ENCODE measurements around the gene TMEM179. TPM values are rescaled to one million over a fixed set of nuclear protein-coding genes. Genes with fewer than 3 reads are reported as not detected.
"Not testable (repeated sequence)": the region's sequence is repeated elsewhere in the genome, so short reads cannot be mapped to it uniquely, and the experiment has no call there.

Gene TMEM179
- polyA plus RNA-seq, 1 donor (not counting 4 experiments of a cell fraction or from before 2014, with no cell fraction given) = not detected

GRCh38 chr14:104638190-104638589 is 33.6 kb upstream of the TMEM179 start:
- DNase-seq (ENCODE audit: low read depth, low spot score) = no peak
- H3K27me3 ChIP-seq (ENCODE audit: control insufficient read depth, extremely low read depth, insufficient read depth, low read length) = peaks cover 18% of the 10 kb centered on the region

GRCh38 chr14:104637546-104638003 is 33.0 kb upstream of the TMEM179 start:
- no peak for DNase-seq (ENCODE audit: low read depth, low spot score)
- H3K36me3 ChIP-seq (ENCODE audit: control insufficient read depth in 2 of 2, extremely low read depth in 1 of 2, insufficient read depth in 2 of 2, low read length in 2 of 2) = no peaks in the 10 kb centered on the region
- no peaks in the 10 kb centered on the region for H3K79me2 ChIP-seq (ENCODE audit: control insufficient read depth, insufficient read depth, low read length)
- no peak overlapping the region for H3K4me2 ChIP-seq (ENCODE audit: control insufficient read depth, extremely low read depth, insufficient read depth, low read depth, low read length)
- H3K9me3 ChIP-seq (ENCODE audit: control insufficient read depth, low read depth, low read length) = no peaks in the 10 kb centered on the region
- H3K4me3 ChIP-seq (ENCODE audit: control insufficient read depth in 2 of 3, extremely low read depth in 1 of 3, insufficient read depth in 2 of 3, low read depth in 1 of 3, low read length in 3 of 3) = no peak overlapping the region
- no peak overlapping the region for H3K9ac ChIP-seq (ENCODE audit: control insufficient read depth, extremely low read depth, insufficient read depth, low read length)
- no peak for TF ChIP-seq EZH2 (IDR thresholded peaks at IDR 0.05; ENCODE audit: low read length)
- no peak for TF ChIP-seq CTCF (optimal IDR thresholded peaks at IDR 0.05 in 1 of 3, IDR thresholded peaks at IDR 0.05 in 1 of 3, conservative IDR thresholded peaks at IDR 0.05 in 1 of 3; ENCODE audit: extremely low read depth in 1 of 3, insufficient read depth in 2 of 3, low read length in 3 of 3)
- no peaks in the 10 kb centered on the region for H4K20me1 ChIP-seq (ENCODE audit: control insufficient read depth, extremely low read depth, insufficient read depth, low read length)
- H3K9me1 ChIP-seq (ENCODE audit: control insufficient read depth, extremely low read depth, insufficient read depth, low read length) = no peaks in the 10 kb centered on the region
- H3K27me3 ChIP-seq (ENCODE audit: control insufficient read depth, extremely low read depth, insufficient read depth, low read length) = peaks cover 24% of the 10 kb centered on the region
- no peak overlapping the region for H3K27ac ChIP-seq (ENCODE audit: control insufficient read depth, insufficient read depth, low read length)
- FAIRE-seq = no peak
- H3K4me1 ChIP-seq (ENCODE audit: control insufficient read depth, extremely low read depth, insufficient read depth, low read length) = no peaks in the 10 kb centered on the region
- dilution Hi-C loops (cut with MboI; ENCODE audit: extremely low pct_ligation_motif_present, low sequenced_read_pairs) = no loop called here
- no peak overlapping the region for H2AFZ ChIP-seq (ENCODE audit: control insufficient read depth, low read length)

More at GRCh38 chr14:104638190-104638589, 33.6 kb upstream of the TMEM179 start:
- Histone ChIP-seq H3K9me3 (ENCODE audit: control insufficient read depth, low read depth, low read length) (no peaks in the 10 kb centered on the region), H3K9me1 (ENCODE audit: control insufficient read depth, extremely low read depth, insufficient read depth, low read length) (no peaks in the 10 kb centered on the region), H3K4me3 (ENCODE audit: control insufficient read depth in 2 of 3, extremely low read depth in 1 of 3, insufficient read depth in 2 of 3, low read depth in 1 of 3, low read length in 3 of 3) (no peak overlapping the region), H3K9ac (ENCODE audit: control insufficient read depth, extremely low read depth, insufficient read depth, low read length) (no peak overlapping the region), H2AFZ (ENCODE audit: control insufficient read depth, low read length) (no peak overlapping the region), H3K79me2 (ENCODE audit: control insufficient read depth, insufficient read depth, low read length) (no peaks in the 10 kb centered on the region), H3K36me3 (ENCODE audit: control insufficient read depth in 2 of 2, extremely low read depth in 1 of 2, insufficient read depth in 2 of 2, low read length in 2 of 2) (no peaks in the 10 kb centered on the region), H3K4me2 (ENCODE audit: control insufficient read depth, extremely low read depth, insufficient read depth, low read depth, low read length) (no peak overlapping the region), H4K20me1 (ENCODE audit: control insufficient read depth, extremely low read depth, insufficient read depth, low read length) (no peaks in the 10 kb centered on the region), H3K4me1 (ENCODE audit: control insufficient read depth, extremely low read depth, insufficient read depth, low read length) (no peaks in the 10 kb centered on the region), H3K27ac (ENCODE audit: control insufficient read depth, insufficient read depth, low read length) (no peak overlapping the region)
- TF ChIP-seq EZH2 (IDR thresholded peaks at IDR 0.05; ENCODE audit: low read length) = no peak
- TF ChIP-seq CTCF (optimal IDR thresholded peaks at IDR 0.05 in 1 of 3, IDR thresholded peaks at IDR 0.05 in 1 of 3, conservative IDR thresholded peaks at IDR 0.05 in 1 of 3; ENCODE audit: extremely low read depth in 1 of 3, insufficient read depth in 2 of 3, low read length in 3 of 3) = no peak
- dilution Hi-C loops (cut with MboI; ENCODE audit: extremely low pct_ligation_motif_present, low sequenced_read_pairs) = no loop called here
- FAIRE-seq = no peak

GRCh38 chr14:104636846-104637545 is 32.4 kb upstream of the TMEM179 start:
- dilution Hi-C loops (cut with MboI; ENCODE audit: extremely low pct_ligation_motif_present, low sequenced_read_pairs); H3K4me2 ChIP-seq (ENCODE audit: control insufficient read depth, extremely low read depth, insufficient read depth, low read depth, low read length); H3K4me1 ChIP-seq (ENCODE audit: control insufficient read depth, extremely low read depth, insufficient read depth, low read length); H3K36me3 ChIP-seq (ENCODE audit: control insufficient read depth in 2 of 2, extremely low read depth in 1 of 2, insufficient read depth in 2 of 2, low read length in 2 of 2); H2AFZ ChIP-seq (ENCODE audit: control insufficient read depth, low read length); DNase-seq (ENCODE audit: low read depth, low spot score); H4K20me1 ChIP-seq (ENCODE audit: control insufficient read depth, extremely low read depth, insufficient read depth, low read length); FAIRE-seq; H3K9ac ChIP-seq (ENCODE audit: control insufficient read depth, extremely low read depth, insufficient read depth, low read length); H3K9me3 ChIP-seq (ENCODE audit: control insufficient read depth, low read depth, low read length); H3K9me1 ChIP-seq (ENCODE audit: control insufficient read depth, extremely low read depth, insufficient read depth, low read length); H3K4me3 ChIP-seq (ENCODE audit: control insufficient read depth in 2 of 3, extremely low read depth in 1 of 3, insufficient read depth in 2 of 3, low read depth in 1 of 3, low read length in 3 of 3); H3K27ac ChIP-seq (ENCODE audit: control insufficient read depth, insufficient read depth, low read length); H3K79me2 ChIP-seq (ENCODE audit: control insufficient read depth, insufficient read depth, low read length): not testable (repeated sequence)
- H3K27me3 ChIP-seq (ENCODE audit: control insufficient read depth, extremely low read depth, insufficient read depth, low read length) = peaks cover 24% of the 10 kb centered on the region
